GM18909 (cell line): ENCODE measurements around the gene PSMC6.

Experiments
- ATAC-seq: cut with Tn5 transposase; IDR thresholded peaks from one replicate; pipeline ENCODE4 v1.9.1; 2021; ENCODE audit warnings: mild to moderate bottlenecking; ENCODE audit not compliant: unreplicated experiment, poor library complexity

Gene PSMC6

DNA sequence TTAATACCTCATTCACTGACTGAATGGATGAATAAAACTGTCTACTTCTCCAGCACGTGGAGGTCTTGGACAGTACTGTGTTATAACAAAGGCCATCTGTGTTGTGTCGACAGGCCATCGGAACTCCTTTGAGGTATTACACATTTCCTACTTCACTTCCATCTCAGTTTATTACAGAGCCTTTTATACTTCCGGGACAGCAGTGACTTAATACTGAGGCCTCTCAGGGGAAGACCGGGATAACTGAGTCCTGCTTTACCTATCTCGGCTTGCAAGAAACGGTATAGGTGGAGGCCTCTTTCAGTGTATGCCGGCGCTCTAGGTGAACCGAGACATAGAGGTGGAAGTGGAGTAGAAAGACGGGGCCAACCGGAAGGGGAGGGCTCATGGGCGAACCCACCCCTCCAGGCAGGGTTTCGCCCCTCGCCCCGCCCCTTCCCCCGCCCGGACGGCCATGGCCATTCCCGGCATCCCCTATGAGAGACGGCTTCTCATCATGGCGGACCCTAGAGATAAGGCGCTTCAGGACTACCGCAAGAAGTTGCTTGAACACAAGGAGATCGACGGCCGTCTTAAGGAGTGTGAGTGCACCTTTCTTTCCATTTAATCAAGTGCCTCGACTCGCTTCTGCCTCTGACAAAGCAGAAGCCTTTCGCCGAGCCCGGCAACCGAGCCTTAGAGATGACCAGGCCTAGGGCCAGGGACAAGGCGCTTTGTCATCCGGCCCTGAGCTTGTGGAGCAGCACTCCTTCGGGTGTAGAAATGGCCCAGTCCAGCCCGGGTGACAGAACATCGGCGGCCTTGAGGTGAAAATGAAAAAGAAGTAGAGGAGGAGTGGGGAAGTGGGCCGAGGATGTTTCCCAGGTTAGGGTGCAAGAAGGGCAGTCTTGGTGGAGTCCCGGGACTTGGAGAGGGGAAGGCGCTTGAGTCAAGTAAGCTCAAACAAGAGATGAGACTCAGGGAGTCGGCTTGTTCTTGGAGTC, at the start of gene PSMC6:
TSS of gene PSMC6 (plus strand) at position 477 of the 983 bp plus-strand sequence. CDS start at position 497, 20 bp downstream.
- ATAC-seq = peak; percentile 99

GRCh38 chr14:52660325-52660724, 46.7 kb upstream of the PSMC6 start:
- ATAC-seq = no peak

DNA sequence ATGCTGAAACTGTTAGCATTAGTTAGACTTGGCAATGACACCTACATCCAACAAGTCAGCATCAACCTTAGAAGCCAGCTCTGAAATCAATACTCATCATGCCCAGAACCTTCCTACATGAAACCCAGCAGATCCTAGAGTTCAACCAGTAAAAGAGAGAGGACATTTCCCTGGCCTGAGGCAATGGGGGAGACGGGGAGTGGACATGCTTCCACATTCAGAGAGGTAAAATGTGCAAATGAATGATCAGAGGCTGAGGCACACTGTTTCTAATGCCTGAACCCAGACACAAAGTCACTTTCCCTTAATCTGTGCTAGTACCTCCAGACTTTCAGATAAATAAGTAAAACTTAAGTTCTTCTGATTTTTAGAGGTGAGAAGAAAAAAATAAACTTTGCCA, 46.2 kb upstream of the PSMC6 start:
- ATAC-seq = no peak

DNA sequence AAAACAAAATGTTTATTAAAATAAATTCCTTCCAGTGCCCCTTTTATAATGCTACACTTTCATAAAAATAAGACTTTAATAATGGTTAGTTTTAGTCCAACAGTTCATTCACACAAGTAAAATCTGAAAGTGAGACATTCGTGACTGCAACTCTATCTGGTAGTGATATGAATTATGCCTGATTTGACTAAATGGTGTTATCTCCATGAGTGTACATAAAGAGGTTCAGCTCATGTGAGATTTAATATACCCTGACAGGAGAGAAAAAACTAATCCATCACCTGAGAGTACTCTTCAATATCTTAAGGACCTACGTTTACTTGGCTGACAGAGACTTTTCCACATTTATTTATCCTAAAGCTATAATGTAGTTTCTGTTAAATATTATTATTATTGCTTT, 45.7 kb upstream of the PSMC6 start:
- ATAC-seq = no peak

DNA sequence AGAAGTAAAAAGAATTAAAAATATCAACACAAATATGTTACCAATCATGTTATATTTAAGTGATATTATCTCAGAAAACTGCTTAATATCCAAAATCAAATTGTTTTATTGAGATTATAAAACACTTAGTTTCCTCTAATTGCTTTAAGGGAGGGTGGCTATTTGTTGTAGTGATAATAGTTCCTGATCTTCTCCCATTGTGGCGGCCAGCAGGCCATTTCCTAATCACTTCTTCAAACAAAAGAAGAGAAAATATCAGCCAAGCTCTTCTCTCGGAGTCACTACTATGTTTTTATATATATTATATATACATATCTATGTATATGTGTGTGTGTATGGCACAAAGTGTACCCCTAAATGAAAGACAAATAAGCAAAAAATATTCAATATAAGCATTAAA, 43.1 kb upstream of the PSMC6 start:
- ATAC-seq = no peak

- no peak for ATAC-seq
Observed at GRCh38 chr14:52678591-52678990, 28.4 kb upstream of the PSMC6 start.

GRCh38 chr14:52683985-52684520, 22.9 kb upstream of the PSMC6 start:
- no peak for ATAC-seq

DNA sequence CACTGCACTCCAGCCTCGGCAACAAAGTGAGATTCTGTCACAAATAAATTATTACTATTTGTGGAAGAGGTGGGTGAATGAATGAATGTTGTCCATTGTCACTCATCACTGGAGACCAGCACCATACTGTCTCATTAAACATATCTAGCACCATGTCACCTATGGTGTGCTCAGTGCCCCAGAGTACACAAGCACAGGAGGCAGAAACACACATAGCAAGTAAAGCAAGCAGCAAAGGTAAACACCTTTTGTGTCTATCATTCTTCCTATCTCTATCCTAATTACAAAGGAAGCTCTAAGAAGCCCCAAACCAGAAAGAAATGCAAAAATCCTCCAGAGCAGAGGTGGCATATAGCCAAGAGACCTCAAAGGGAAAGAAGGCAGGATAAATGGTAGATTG, 20.8 kb upstream of the PSMC6 start:
- ATAC-seq = no peak

DNA sequence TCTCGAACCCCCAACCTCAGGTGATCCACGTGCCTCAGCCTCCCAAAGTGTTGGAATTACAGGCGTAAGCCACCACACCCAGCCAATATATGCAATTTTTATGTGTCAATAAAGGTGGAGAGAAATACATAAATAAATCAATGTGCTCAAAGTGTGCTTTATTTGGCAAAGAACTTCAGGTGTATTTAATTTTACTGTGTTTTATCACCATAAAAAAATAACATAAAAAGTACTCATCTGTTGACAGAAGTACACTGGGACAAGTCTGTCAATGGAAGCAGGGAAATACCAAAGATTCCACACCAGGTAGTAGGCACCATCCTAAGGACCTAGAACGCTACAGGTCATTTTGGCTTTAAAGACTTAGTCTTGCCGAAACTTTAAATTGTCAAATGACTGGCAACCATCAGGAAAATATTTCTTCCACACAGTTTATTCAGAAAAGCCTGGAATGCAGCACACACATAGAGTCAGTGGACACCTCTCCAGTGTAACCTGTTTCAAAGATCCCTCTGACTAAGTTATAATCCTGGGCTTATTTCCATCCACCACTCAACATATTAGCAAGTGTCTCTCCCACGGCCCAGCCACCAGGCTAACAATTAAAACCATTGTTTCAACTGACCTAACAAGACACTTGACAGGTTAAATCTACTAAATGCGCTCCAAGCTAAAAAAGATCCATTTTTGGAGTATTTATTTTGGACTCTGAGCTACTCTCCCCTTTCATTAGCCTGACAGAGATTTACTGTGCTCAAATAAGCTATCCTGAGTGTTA, 15.8 kb upstream of the PSMC6 start:
- no peak for ATAC-seq

GRCh38 chr14:52692248-52692962, 14.6 kb upstream of the PSMC6 start:
- ATAC-seq = no peak

DNA sequence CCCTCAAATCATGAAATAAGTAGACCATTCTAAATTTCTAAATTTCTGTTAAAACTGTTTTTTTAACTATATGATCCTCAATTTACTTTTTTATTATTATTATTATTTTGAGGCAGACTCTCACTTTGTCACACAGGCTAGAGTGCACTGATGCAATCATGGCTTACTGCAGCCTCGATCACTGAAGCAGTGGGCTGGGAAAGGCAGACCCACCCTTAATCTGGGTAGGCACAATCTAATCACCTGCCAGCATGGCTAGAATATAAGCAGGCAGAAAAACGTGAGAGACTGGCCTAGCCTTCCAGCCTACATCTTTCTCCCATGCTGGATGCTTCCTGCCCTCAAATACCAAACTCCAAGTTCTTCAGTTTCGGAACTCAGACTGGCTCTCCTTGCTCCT, 14.0 kb upstream of the PSMC6 start:
- no peak for ATAC-seq

- ATAC-seq = no peak
Observed at GRCh38 chr14:52693532-52693931, 13.5 kb upstream of the PSMC6 start.

- peak; percentile 63 for ATAC-seq
Observed at GRCh38 chr14:52694761-52695480, 12.1 kb upstream of the PSMC6 start.

DNA sequence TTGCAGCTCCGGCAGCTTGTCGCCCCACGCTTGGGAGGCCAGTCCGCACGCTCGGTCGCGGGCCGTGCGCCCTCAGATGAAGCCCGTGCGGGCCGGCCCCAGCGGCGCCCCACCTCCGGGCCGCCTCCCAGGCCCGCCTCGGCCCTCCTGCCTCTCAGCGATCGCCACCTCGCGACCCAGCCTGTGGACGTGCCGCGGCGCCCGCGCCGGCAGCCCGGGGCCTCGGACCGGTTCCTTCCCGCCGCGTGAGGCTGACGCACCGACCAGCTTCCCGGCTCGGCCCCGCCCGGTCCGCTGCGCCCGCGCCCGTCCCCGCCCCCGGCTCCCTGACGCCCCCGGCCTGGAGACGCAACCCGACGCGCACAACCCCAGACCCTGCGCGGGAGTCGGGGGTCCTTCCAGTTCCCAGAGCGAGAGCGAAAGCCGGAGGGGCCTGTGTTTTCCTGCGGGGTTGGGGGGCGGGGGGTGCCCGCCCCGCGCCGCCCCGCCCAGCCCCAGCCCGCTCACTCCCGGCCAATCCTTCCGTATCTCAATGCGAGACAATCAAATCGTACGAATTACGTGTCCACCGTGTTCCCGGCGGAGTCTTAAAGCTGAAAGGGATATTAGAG, 11.4 kb upstream of the PSMC6 start, which contains the start of gene ERO1A:
TSS of gene ERO1A (minus strand) at position 78 of the 611 bp plus-strand sequence. CDS start at position 1, 77 bp downstream.
- peak; percentile 67 for ATAC-seq

- no peak for ATAC-seq
Observed at GRCh38 chr14:52700701-52701172, 6.3 kb upstream of the PSMC6 start.

GRCh38 chr14:52701223-52701622, 5.8 kb upstream of the PSMC6 start:
- ATAC-seq = no peak

DNA sequence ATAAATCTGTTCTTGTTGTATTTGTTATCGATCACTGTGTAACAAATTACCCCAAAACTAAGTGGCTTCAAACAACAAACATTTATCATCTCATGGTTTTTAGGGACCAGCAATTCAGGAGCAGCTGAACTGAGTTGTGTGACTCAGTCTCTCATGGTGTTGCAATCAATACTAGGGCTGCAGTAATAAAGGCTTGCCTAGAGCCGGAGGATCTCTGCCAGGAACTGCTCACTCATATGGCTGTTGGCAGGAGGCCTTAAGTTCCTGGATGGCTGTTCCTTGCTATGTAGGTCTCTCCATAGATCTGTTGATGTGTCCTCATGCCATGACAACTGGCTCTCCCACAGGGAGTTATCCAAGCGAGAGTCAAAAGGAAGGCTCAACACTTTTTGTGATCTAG, 3.8 kb upstream of the PSMC6 start:
- ATAC-seq = no peak

DNA sequence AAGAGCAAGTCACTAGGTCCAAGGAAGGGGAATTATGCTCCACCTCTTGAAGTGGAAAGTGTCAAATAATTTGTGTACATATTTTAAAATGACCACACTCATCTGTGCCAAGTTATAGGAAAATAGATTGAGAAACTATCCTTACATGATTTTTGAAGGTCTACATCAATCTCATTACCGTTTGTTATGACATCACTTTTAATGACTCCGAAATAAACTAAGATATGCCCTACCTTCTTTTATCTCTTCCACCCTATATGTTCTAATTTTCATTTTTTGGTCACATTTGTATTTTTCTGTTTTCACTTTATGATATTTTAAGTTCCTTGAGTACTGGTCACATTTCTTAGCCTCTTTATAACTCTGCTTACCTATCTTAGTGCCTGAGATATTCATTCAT, 3.3 kb upstream of the PSMC6 start:
- ATAC-seq = no peak

DNA sequence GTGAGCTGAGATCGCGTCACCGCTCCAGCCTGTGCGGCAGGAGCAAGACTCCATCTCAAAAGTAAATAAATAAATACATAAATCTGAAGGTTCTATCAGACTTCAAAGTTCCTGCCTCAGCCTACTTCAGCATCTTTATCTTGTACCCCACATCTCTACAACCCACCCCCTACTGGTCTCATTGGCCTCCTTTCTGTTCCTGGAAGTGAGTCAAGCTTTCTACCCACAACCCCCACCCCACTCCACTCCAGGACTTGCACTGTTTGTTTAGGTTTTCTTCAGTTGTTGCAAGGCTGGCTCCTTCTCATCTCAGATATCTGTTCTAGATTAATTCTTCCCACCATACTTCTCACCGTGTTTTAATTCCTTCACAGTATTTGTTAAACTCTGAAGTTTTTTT, 714 bp upstream of the PSMC6 start:
- no peak for ATAC-seq
